ENCODE data around the gene GPC5.

- TF ChIP-seq POLR2A (IDR thresholded peaks at IDR 0.05) (no peak), CTCF (IDR thresholded peaks at IDR 0.05) (no peak)
These were observed 1451.0 kb downstream of the GPC5 start for GRCh38 chr13:92849381-92849780.

Data from uterus (tissue), 2 donors.